NK-92 (cell line): ENCODE data around the gene TXNL4B.
"Not testable (repeated sequence)": the region's sequence is repeated elsewhere in the genome, so short reads cannot be mapped to it uniquely, and the experiment has no call there.

Experiments
- DNase-seq: peaks from one replicate; lab custom pipeline; 2025; ENCODE audit not compliant: unreplicated experiment; lab: John Stamatoyannopoulos, UW

TXNL4B gene

DNA sequence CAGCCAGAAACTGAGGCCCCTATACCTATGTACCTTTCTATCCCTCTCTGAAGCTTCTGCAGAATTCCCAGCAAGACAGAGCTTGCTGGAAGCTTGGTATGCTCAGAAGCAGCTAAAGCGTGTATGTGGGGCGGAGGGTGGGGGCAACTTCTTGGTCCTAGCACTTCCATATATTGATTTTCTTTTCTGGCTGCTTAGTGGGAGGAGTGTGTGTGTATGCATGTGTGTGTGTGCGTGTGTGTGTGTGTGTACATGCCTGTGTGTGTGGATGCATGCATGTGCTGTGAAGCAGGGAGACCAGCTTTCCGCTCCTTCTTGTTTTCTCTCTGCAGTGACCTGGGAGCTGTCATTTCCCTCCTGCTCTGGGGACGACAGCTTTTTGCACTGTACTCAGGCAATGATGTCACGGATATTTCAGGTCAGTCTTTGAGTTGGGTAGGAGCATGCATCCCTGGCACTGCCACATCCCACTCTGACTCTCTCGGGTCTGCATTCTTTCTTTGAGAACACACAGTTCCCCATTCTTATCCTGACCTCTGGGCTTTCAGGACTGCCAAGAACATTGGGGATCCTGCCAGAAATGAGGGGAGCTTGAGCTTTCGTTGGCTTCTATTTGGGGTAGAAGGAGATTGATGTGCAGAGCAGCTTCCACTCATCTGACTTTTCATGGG is 19.7 kb downstream of the TXNL4B start:
- DNase-seq: no peak

- DNase-seq: no peak
These were observed 20.7 kb downstream of the TXNL4B start for GRCh38 chr16:72072514-72073342.

GRCh38 chr16:72068930-72069329 is 24.5 kb downstream of the TXNL4B start:
- DNase-seq: no peak

GRCh38 chr16:72066747-72067146 is 26.7 kb downstream of the TXNL4B start:
- DNase-seq: no peak

DNA sequence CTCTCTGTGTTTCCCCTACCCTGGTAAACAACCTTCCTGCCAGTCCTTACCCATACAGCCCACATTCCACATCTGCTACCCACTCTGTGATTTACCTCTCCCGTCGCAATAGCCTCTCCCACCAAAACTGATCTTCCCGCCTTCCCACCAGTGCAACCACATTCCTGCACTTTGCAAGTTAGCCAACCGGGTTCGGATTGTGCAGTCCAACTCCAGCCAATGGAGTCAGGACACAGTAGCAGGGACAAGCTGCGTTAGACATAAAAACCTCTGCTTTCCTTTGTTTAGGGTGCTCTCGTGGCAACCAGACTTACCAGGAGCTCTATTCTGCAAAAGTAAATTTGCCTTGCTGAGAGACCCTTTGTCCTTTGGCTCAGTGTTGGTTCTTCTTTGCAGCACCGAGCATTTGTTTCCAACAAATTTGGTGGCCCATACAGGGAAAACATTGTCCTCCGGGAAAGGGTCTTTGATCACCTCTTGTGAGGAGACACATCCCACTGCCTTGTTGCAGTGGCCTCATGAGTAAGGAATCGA is 29.0 kb downstream of the TXNL4B start:
- DNase-seq: no peak

DNA sequence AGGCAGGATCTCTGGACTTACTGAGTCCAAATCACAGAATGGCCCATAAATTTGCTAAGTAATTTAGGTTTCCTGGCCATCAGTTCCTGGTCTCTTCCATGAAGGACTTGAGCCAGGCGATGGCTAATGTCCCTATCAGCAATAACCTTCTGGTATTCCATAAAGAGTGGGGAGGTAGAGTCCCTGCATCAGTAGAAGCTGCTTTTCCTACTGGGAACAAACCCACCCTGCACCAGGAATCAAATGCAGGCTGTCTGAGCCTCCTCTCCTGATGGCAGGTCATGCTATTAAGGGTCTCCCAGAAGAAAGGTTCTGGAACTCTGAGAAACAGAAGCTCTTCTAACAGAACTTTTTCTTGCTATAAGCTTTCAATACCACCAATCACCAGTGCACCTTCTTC is 31.9 kb downstream of the TXNL4B start:
- DNase-seq: no peak

DNA sequence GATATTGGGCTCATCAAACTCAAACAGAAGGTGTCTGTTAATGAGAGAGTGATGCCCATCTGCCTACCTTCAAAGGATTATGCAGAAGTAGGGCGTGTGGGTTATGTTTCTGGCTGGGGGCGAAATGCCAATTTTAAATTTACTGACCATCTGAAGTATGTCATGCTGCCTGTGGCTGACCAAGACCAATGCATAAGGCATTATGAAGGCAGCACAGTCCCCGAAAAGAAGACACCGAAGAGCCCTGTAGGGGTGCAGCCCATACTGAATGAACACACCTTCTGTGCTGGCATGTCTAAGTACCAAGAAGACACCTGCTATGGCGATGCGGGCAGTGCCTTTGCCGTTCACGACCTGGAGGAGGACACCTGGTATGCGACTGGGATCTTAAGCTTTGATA is 33.0 kb downstream of the TXNL4B start:
- DNase-seq: no peak

DNA sequence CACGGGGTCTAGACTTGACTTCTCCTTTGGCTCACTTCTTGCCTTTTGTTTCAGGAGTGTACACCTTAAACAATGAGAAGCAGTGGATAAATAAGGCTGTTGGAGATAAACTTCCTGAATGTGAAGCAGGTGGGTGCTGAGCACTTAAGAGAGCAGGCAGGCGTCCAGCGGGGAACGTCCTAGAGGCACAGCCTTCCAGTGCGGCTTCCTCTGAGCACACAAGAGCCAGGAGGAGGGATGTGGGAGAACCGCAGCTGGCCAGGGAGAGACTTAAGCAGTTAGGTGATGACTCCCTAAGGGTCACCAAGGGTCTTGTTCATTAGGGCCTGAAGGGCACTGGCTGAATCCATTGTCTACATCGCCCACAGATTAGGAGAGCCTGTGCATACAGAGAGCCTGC is 34.4 kb downstream of the TXNL4B start:
- DNase-seq: not testable (repeated sequence)

GRCh38 chr16:72057313-72057712 is 36.1 kb downstream of the TXNL4B start:
- DNase-seq: not testable (repeated sequence)

- no peak for DNase-seq
These were observed 37.5 kb downstream of the TXNL4B start for GRCh38 chr16:72055911-72056310.

DNA sequence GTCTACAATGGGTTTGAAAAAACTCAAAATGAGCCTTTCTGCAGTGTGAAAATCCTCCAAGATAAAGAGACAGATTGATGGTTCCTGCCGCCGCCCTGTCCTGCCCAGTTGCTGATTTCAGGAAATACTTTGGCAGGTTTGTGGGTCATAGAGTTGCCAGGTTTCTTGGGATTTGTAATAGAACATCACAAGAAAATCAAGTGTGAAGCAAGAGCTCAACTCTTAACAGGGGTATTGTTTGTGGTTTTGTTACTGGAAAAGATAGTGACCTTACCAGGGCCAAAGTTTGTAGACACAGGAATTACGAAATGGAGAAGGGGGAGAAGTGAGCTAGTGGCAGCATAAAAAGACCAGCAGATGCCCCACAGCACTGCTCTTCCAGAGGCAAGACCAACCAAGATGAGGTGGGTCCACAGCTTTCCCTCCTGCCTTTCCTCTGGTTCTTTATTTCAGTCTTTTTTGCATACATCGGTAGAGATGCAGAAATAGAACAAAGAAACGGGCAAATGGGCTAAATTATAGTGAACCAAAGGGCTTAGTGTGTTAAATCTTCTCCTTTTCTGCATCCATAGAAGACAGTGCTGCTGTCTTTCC is 39.1 kb downstream of the TXNL4B start, which contains the start of gene HP:
Gene HP, plus strand, starts transcription at position 252 of the 594 bp plus-strand sequence. Its CDS starts 148 bp downstream, at position 400.
- DNase-seq: not testable (repeated sequence)

- no peak for DNase-seq
These were observed 41.6 kb downstream of the TXNL4B start for GRCh38 chr16:72051818-72052217.

GRCh38 chr16:72050769-72051464 is 42.5 kb downstream of the TXNL4B start:
- DNase-seq: no peak

DNA sequence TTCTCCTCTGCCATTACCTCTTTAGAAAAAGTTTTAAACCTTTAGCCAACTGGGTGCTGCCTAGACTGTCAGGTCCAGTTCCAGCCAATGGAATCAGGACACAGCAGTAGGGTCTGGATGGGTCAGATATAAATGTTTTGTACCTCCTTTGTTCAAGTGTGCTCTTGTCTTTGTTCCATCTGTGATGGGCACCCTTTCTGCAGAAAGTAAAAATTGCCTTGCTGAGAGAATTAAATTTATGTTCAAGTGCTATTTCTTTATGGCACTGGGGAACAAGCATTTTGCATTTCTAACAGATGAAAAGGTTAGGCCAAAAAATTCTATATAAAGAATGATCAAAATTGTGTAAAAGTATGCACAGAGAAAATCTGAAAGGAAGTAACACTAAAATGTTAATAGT is 44.3 kb downstream of the TXNL4B start:
- DNase-seq: no peak

GRCh38 chr16:72044825-72045359 is 48.5 kb downstream of the TXNL4B start:
- DNase-seq: no peak

- no peak for DNase-seq
These were observed 49.1 kb downstream of the TXNL4B start for GRCh38 chr16:72044296-72044695.

DNA sequence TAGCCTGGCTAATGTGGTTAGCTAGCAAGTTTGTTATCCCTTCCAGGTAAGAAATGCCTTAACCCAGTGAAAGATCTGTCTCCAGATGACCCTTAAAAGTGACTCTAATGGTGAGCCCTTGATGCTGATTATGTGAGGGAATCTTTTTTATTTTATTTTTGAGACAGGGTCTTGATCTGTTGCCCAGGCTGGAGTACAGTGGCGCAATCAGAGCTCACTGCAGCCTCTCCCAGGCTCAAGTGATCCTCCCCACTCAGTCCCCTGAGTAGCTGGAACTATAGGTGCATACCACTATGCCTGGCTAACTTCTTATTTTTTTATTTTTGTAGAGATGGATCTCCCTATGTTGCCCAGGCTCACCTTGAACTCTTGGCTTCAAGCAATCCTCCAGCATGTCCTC is 49.9 kb downstream of the TXNL4B start:
- no peak for DNase-seq

DNA sequence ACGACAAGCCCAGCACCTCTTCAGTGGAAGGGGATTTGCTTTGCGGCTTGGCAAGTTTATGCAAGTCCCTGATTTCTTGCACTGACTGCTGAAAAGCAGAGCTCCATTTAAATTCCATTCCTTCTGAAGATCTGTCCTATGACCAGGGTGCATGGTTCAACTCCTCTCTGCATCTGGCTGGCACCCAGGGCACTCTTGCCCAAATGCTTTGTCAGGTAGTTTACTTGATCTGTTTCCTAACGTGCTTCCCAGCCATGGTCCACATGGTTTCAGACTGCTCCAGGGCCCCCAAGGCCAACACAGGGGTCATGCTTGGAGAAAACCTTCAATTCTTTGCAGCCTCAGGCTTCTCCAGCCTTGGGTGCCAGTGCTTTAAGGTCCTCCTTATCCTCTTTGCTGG is 50.4 kb downstream of the TXNL4B start:
- no peak for DNase-seq

DNA sequence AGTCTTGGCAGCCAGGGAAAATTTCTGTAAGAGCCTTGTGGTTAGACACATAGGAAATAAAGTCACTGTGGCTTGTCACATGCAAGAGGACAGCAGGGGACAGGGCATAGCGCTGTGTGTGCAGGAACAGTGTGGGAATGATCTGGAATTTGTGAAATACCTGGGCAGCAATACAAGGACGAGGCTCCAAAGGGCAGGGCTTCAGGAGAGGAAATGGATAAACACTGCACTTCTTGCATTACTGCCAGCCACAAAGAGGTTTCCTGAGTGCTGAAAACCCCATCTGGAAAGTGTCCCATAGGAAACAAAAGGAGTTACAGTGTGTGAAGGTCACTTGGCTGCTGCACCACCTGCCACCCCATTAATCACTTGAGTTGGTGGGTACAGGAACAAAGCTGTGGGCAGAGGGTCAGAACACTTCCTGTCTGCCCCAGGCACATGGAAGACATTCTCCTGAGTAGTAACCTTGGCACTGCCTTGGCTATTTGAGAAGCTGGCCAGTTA is 51.2 kb downstream of the TXNL4B start:
- DNase-seq: no peak

DNA sequence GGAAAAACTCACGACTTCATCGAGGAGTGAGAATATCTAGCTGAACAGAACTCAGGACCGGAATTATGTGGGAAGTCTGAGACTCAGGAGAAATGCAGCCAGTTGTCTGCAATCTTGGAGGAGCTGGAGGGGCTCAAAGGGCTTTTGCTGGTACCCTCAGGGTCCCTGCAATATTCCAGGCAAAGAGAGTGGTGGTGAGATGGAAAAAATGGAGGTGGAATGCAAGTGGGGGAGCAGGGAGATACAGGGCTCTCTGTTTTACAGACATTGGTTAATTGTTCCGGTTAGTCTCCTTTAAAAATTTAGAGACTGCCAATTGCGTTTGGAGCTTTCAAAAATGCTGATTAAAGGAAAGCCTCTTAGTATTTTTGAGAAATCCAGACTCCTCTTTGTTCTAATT is 57.3 kb downstream of the TXNL4B start:
- DNase-seq: no peak
